Heart left ventricle (tissue), 16 donors: Measurements from ENCODE around the gene IL12RB2. TPM values are rescaled to one million over a fixed set of nuclear protein-coding genes. Genes with fewer than 3 reads are reported as not detected.

Source experiments
- ATAC-seq, 4 donors: fragments of 200-7000 bp; cut with Tn5 transposase; one replicate each; pipeline ENCODE4 v1.9.1; 2020 to 2022; ENCODE audit warnings: moderate library complexity in 4 of 4, mild to moderate bottlenecking in 3 of 4, moderate number of reproducible peaks in 1 of 4
- DNase-seq, 5 donors: peaks; one replicate each; pipeline ENCODE4 v3.0.0-alpha.2; 2020
- H3K27ac ChIP-seq, 12 donors: fragments of 200-600 bp; sonication (generic) in 4 of 12; one replicate each; pipeline versions ENCODE4 v1.5.0 to v1.8.0; 2016 to 2022; ENCODE audit warnings: mild to moderate bottlenecking in 2 of 12
- H3K27me3 ChIP-seq, 9 donors: fragments of 200-600 bp; sonication (generic) in 2 of 9; one replicate each; pipeline versions ENCODE4 v1.5.1 to v1.8.0; 2016 to 2022; ENCODE audit warnings: mild to moderate bottlenecking in 3 of 9
- H3K36me3 ChIP-seq, 9 donors: fragments of 200-600 bp; sonication (generic) in 2 of 9; one replicate each; pipeline versions ENCODE4 v1.5.0 to v1.8.0; 2018 to 2022; ENCODE audit warnings: mild to moderate bottlenecking in 2 of 9
- H3K4me1 ChIP-seq, 12 donors: fragments of 200-600 bp; sonication (generic) in 4 of 12; one replicate each; pipeline versions ENCODE4 v1.5.0 to v1.8.0; 2016 to 2022; ENCODE audit warnings: mild to moderate bottlenecking in 3 of 12
- H3K4me3 ChIP-seq, 12 donors: fragments of 200-600 bp; sonication (generic) in 4 of 12; one replicate each; pipeline versions ENCODE4 v1.5.0 to v1.8.0; 2017 to 2022; ENCODE audit warnings: mild to moderate bottlenecking in 9 of 12, moderate library complexity in 4 of 12
- H3K9me3 ChIP-seq, 12 donors: fragments of 200-600 bp; sonication (generic) in 4 of 12; one replicate each; pipeline versions ENCODE4 v1.5.0 to v1.8.0; 2016 to 2022; ENCODE audit warnings: mild to moderate bottlenecking in 1 of 12
- POLR2A ChIP-seq, 2 donors: fragments of 450-650 bp; IDR thresholded peaks; one replicate each; pipeline ENCODE4 v1.6.1; 2017; ENCODE audit warnings: antibody characterized with exemption in 2 of 2, mild to moderate bottlenecking in 2 of 2, moderate library complexity in 2 of 2
- WGBS, 4 donors: extraction: QIAGEN DNeasy Blood & Tissue Kit in 2 of 4; methylation state at CpG; one replicate each; pipeline versions ENCODE4 v1.1.5 to v1.1.7; 2013 to 2018; 5-methylcytosine and 5-hydroxymethylcytosine counted together
- intact Hi-C, 10 donors: fragments of 100-400 bp; cut with DNase I; formaldehyde crosslinking; loops; one replicate each; pipeline versions ENCODE4 v1.11.1 to v1.14.2; 2022
- polyA plus RNA-seq, 2 donors: library from polyadenylated mRNA; stranded (reverse); fragments of 200-250 nt; gene quantifications; one replicate each; pipeline ENCODE4 v1.2.3, GENCODE V29; 2013
- total RNA-seq, 9 donors: library from RNA; depleted of rRNA in 2 of 9; stranded (reverse); fragments of >200 nt in 2 of 9; fragmentation: NEBNext Ultra II Directional in 3 of 9; extraction: Animal tissue kit (Norgen Biotek cat#: 25700) in 3 of 9; gene quantifications; one replicate each; pipeline versions ENCODE4 v1.1.0 to v1.2.4, GENCODE V29; 2016 to 2023
- TF ChIP-seq, protein P1 (sequence below), 12 donors: fragments of 200-600 bp; sonication (generic) in 4 of 12; IDR thresholded peaks; one replicate each; pipeline versions ENCODE4 v1.5.0 to v1.8.0; 2018 to 2022; ENCODE audit warnings: antibody characterized with exemption in 12 of 12, mild to moderate bottlenecking in 5 of 12
- donor health status: ischemic (EF 13 %, LVEDD 7.1; RV severe dilation, severe dysfunction).
- donor health status: healthy with polysubstance abuse.
- donor health status: DM: no; HTN: yes; CAD: no.
- donor health status: DM: no; HTN: no; CAD: no.
- donor health status: ischemic (EF 25% LVEDD 6.9; RV normal size, moderate dysfunction).
- donor health status: ischemic (EF 25% LVEDD 5.7; RV mildly dilated, moderate dysfunction).
- donor health status: healthy.
- donor health status: DM: yes; HTN: yes; CAD: no.
- donor health status: ischemic (EF 35%, LVEDD 5.7; RV mildly dilated, moderate dysfunction).
- donor health status: nonischemic (EF 11% LVEDD 7.7; RV severe dilation, severe dysfunction).
- donor health status: DM: yes; HTN: yes; CAD: no.
- donor health status: PGD.
- donor health status: ischemic (EF 29% LVEDD 5.4; RV normal size, mild dysfunction).
- donor health status: nonischemic (EF 23%, LVEDD 6.1; RV moderate dilation, normal function).

IL12RB2 gene
- total and polyA plus RNA-seq, 11 donors = 0.04 to 1.9 (median 0.36) TPM; not detected in 2

DNA sequence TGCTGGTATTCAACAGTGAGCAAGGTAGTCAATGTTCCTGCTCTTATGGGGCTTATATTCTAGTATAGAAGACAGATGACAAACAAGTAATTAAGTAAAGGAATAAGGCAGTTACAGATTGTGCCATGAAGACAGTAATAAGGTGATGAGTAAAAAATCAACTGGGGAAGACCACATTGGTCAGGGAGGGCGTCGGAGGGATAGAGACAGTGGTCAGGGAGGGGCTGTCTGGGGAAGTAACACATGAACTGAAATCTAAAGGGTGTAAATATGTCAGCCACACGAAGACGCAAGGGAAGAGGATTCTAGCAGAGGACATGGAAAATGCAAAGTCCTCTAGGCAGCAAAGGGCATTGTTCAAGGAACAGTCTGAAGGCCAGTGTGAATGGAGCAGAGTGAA, 10.1 kb downstream of the IL12RB2 start:
- Histone ChIP-seq H3K27ac (no peak overlapping the region), H3K4me3 (no peak overlapping the region), H3K4me1 (peaks cover 0 to 11% (median 0%) of the 10 kb centered on the region in 12 donors), H3K27me3 (peaks cover 0 to 1% (median 0%) of the 10 kb centered on the region in 9 donors), H3K9me3 (no peaks in the 10 kb centered on the region), H3K36me3 (no peaks in the 10 kb centered on the region)
- intact Hi-C loops = no loop called here
- no peak for DNase-seq
- ATAC-seq = no peak
- WGBS, 4 donors = 92 to 93% (median 92%) methylated on average over 4 of the region's 4 CpGs
- TF ChIP-seq POLR2A (IDR thresholded peaks at IDR 0.05) = no peak
- TF ChIP-seq, protein P1, sequence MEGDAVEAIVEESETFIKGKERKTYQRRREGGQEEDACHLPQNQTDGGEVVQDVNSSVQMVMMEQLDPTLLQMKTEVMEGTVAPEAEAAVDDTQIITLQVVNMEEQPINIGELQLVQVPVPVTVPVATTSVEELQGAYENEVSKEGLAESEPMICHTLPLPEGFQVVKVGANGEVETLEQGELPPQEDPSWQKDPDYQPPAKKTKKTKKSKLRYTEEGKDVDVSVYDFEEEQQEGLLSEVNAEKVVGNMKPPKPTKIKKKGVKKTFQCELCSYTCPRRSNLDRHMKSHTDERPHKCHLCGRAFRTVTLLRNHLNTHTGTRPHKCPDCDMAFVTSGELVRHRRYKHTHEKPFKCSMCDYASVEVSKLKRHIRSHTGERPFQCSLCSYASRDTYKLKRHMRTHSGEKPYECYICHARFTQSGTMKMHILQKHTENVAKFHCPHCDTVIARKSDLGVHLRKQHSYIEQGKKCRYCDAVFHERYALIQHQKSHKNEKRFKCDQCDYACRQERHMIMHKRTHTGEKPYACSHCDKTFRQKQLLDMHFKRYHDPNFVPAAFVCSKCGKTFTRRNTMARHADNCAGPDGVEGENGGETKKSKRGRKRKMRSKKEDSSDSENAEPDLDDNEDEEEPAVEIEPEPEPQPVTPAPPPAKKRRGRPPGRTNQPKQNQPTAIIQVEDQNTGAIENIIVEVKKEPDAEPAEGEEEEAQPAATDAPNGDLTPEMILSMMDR (IDR thresholded peaks at IDR 0.05) = no peak

DNA sequence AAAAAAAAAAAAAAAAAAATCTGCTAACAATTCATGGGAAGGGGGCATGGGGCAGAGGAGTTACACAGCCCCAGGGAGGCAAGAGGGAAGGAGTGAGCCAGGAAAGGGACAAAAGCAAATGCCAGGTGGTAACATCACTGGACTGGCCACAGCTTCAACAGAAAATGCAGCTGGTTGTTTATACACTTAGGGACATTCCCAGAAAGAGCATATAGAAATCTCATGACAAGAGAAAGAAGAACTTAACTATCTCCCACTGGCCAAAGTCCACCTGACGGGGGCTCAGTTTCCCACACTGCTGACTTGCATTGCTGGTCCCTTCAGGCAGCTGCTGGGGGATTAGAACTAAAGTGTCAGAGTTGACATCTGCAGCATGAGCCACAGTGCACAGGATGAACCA, 14.8 kb downstream of the IL12RB2 start:
- TF ChIP-seq, protein P1 (IDR thresholded peaks at IDR 0.05) = no peak
- no peak for TF ChIP-seq POLR2A (IDR thresholded peaks at IDR 0.05)
- WGBS, 4 donors = 76 to 94% (median 93%) methylated on average over 1 of the region's 1 CpG
- peaks cover 0 to 2% (median 0%) of the 10 kb centered on the region in 9 donors for H3K27me3 ChIP-seq
- DNase-seq (no peak), ATAC-seq (no peak)
- H3K36me3 ChIP-seq = no peaks in the 10 kb centered on the region
- no peaks in the 10 kb centered on the region for H3K4me1 ChIP-seq
- H3K9me3 ChIP-seq = no peaks in the 10 kb centered on the region
- intact Hi-C loops = no loop called here
- H3K4me3 ChIP-seq = no peak overlapping the region
- H3K27ac ChIP-seq = no peak overlapping the region

DNA sequence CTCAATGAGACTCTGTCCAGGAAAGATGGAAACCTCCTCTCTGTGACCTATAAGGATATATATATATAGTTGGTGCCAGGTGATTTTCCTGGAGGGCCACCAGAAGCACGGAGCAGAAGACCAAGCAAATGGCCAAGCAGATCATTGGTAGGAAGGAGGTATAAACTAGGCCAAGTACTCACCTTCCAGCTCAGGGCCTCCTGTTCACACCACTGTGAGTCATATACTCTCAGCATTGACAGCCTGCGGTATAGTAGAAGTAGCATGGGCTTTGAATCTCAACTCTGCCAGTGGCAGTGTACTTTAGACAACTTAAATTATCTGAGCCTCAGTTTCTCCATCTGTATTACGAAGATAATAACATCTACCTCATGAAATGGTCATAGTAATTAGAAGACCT, 15.4 kb downstream of the IL12RB2 start:
- ATAC-seq = no peak
- DNase-seq = no peak
- intact Hi-C loops = no loop called here
- TF ChIP-seq, protein P1 (IDR thresholded peaks at IDR 0.05) = no peak
- no peak for TF ChIP-seq POLR2A (IDR thresholded peaks at IDR 0.05)
- Histone ChIP-seq H3K27ac (no peak overlapping the region), H3K4me1 (no peaks in the 10 kb centered on the region), H3K4me3 (no peak overlapping the region), H3K27me3 (peaks cover 0 to 2% (median 0%) of the 10 kb centered on the region in 9 donors), H3K9me3 (no peaks in the 10 kb centered on the region), H3K36me3 (no peaks in the 10 kb centered on the region)
- 84 to 96% (median 93%) methylated on average over 3 of the region's 3 CpGs for WGBS, 4 donors

- Histone ChIP-seq H3K27me3 (peaks cover 0 to 2% (median 0%) of the 10 kb centered on the region in 9 donors), H3K36me3 (no peaks in the 10 kb centered on the region), H3K27ac (no peak overlapping the region), H3K4me1 (no peaks in the 10 kb centered on the region), H3K9me3 (no peaks in the 10 kb centered on the region), H3K4me3 (no peak overlapping the region)
- DNase-seq (no peak), ATAC-seq (no peak)
- intact Hi-C loops = no loop called here
- 88 to 92% (median 90%) methylated on average over 8 of the region's 8 CpGs for WGBS, 4 donors
- TF ChIP-seq POLR2A (IDR thresholded peaks at IDR 0.05) = no peak
- TF ChIP-seq, protein P1 (IDR thresholded peaks at IDR 0.05) = no peak
These were observed 16.4 kb downstream of the IL12RB2 start for GRCh38 chr1:67324068-67324467.
